Spleen (tissue), 11 donors: Measurements from ENCODE around the gene FAIM2. TPM values are rescaled to one million over a fixed set of nuclear protein-coding genes. Genes with fewer than 3 reads are reported as not detected.
A peak's percentile ranks its signal among the peaks of the same experiment; 100 is the strongest.
"Not testable (repeated sequence)": the region's sequence is repeated elsewhere in the genome, so short reads cannot be mapped to it uniquely, and the experiment has no call there.

ENCODE experiments used
- DNase-seq: peaks from one replicate; pipeline ENCODE4 v3.0.0-alpha.2; 2020
- H3K27ac ChIP-seq, 8 donors: fragments of 200-600 bp; sonication (generic) in 7 of 8; 1 replicate in 4 of 8; 2 replicates in 4 of 8; pipeline versions ENCODE4 v1.5.0 to v1.8.0; 2016 to 2021; ENCODE audit warnings: inconsistent platforms in 4 of 8, mild to moderate bottlenecking in 4 of 8, moderate library complexity in 1 of 8
- H3K27me3 ChIP-seq, 7 donors: fragments of 200-600 bp; sonication (generic) in 6 of 7; replicated peaks in 1 of 7; 1 replicate in 4 of 7; 2 replicates in 3 of 7; pipeline versions ENCODE4 v1.5.0 to v1.8.0; 2016 to 2021; ENCODE audit warnings: inconsistent platforms in 3 of 7, mild to moderate bottlenecking in 1 of 7
- H3K36me3 ChIP-seq, 6 donors: fragments of 200-600 bp; sonication (generic) in 5 of 6; 1 replicate in 4 of 6; 2 replicates in 2 of 6; pipeline versions ENCODE4 v1.5.0 to v1.8.0; 2016 to 2021; ENCODE audit warnings: inconsistent platforms in 2 of 6
- H3K4me1 ChIP-seq, 6 donors: fragments of 200-600 bp; sonication (generic) in 5 of 6; 1 replicate in 3 of 6; 2 replicates in 3 of 6; pipeline versions ENCODE4 v1.5.0 to v1.8.0; 2016 to 2021; ENCODE audit warnings: inconsistent platforms in 3 of 6
- H3K4me3 ChIP-seq, 8 donors: fragments of 200-600 bp; sonication (generic) in 7 of 8; 1 replicate in 4 of 8; 2 replicates in 4 of 8; pipeline versions ENCODE4 v1.5.0 to v1.8.0; 2016 to 2021; ENCODE audit warnings: inconsistent platforms in 4 of 8, mild to moderate bottlenecking in 4 of 8, moderate library complexity in 2 of 8
- H3K9me3 ChIP-seq, 8 donors: fragments of 200-600 bp; sonication (generic) in 7 of 8; 1 replicate in 4 of 8; 2 replicates in 4 of 8; pipeline versions ENCODE4 v1.5.0 to v1.8.0; 2016 to 2021; ENCODE audit warnings: inconsistent platforms in 4 of 8
- CTCF ChIP-seq, 11 experiments: fragments of 200-600 bp in 7 of 11; fragments of 450-650 bp in 4 of 11; sonication (generic) in 4 of 11; IDR thresholded peaks in 8 of 11; conservative IDR thresholded peaks in 3 of 11; 1 replicate in 7 of 11; 2 replicates in 4 of 11; pipeline versions ENCODE4 v1.4.0 to v1.8.0; 2016 to 2021; ENCODE audit warnings: antibody characterized with exemption in 11 of 11, inconsistent platforms in 4 of 11, mild to moderate bottlenecking in 1 of 11
- POLR2A ChIP-seq, 3 donors: fragments of 450-650 bp; IDR thresholded peaks; one replicate each; pipeline ENCODE4 v1.5.1; 2017; ENCODE audit warnings: antibody characterized with exemption in 3 of 3, mild to moderate bottlenecking in 1 of 3
- POLR2AphosphoS5 ChIP-seq, 3 donors: sonication (generic); formaldehyde crosslinking; IDR thresholded peaks; one replicate each; pipeline ENCODE4 v1.5.1; 2017; ENCODE audit warnings: antibody characterized with exemption in 3 of 3
- WGBS, 5 donors: extraction: QIAGEN DNeasy Blood & Tissue Kit in 3 of 5; methylation state at CpG; one replicate each; pipeline versions ENCODE4 v1.1.5 to v1.1.7; 2013 to 2018; 5-methylcytosine and 5-hydroxymethylcytosine counted together
- intact Hi-C: fragments of 100-400 bp; cut with DNase I; formaldehyde crosslinking; loops from one replicate; pipeline ENCODE4 v1.15.0; 2023; ENCODE audit warnings: low total_unique reads
- polyA plus RNA-seq, 3 donors: library from polyadenylated mRNA; stranded (reverse); fragments of 200-250 nt; gene quantifications; one replicate each; pipeline ENCODE4 v1.2.1, GENCODE V29; 2013
- total RNA-seq, 7 donors: library from RNA; depleted of rRNA in 3 of 7; stranded (reverse); fragments of >200 nt in 3 of 7; fragmentation: NEBNext Ultra II Directional in 4 of 7; extraction: Animal tissue kit (Norgen Biotek cat#: 25700) in 4 of 7; gene quantifications; one replicate each; pipeline versions ENCODE4 v1.1.0 to v1.2.1, GENCODE V29; 2016 to 2021
- donor health status: healthy with polysubstance abuse.
- donor health status: DM: no; HTN: no; CAD: no; lungs with moderate emphysema.
- donor health status: DM: no; HTN: no; CAD: no.
- donor health status: Bipolar disorder and iron deficiency.
- donor health status: healthy.
- donor health status: DM: no; HTN: no; CAD: no.
- donor health status: DM: yes; HTN: yes; CAD: no.

FAIM2 gene
- total and polyA plus RNA-seq, 10 donors, result 0.04 to 3.2 (median 0.47) TPM; not detected in 1

DNA sequence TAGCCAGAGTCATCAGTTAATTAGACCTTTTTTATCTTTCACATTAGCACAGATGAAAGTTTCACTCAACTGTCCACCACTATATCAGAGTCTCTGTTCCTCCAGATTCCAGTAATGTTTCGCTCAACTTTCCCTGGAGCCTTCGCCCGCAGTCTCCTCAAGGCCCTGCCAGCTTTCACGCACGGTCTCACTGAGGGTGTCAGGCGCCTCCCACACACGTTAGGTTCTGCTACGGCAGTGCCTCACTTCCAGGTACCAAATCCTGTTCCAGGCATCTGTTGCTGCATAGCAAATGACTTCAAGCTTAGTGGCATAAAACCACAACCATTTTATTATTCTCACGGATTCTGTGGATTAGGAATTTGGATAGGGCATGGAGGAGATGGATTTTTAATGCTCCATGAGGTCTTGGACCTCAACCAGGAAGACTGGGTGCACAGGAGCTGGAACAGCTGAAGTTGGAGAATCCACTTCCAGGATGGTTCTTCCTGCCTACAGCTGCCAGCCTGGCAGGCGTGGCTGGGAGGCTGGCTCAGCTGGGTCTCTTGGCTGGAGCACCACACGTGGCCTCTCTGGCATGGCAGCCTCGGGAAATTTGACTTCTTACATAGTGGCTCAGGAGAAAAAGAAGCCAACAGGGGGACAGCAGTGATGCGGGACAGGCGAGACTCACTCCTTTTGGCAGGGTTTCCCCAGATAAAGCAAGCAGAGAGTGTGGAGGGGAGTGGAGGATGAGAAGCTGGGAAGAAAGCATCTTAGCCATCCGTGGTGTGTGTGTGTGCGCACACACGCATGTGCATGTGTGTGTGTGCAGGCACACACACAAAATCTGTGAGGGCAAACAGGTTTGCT lies 39.5 kb downstream of the FAIM2 start:
- DNase-seq, result peak; percentile 31
- Histone ChIP-seq H3K4me1 (peaks cover 0 to 24% (median 8%) of the 10 kb centered on the region in 6 donors), H3K4me3 (no peak overlapping the region), H3K27ac (no peak overlapping the region), H3K36me3 (no peaks in the 10 kb centered on the region), H3K9me3 (no peaks in the 10 kb centered on the region), H3K27me3 (peaks cover 0 to 32% (median 0%) of the 10 kb centered on the region in 7 donors)
- intact Hi-C loops, result loop anchor here (10.0 kb wide), 1 partner anchor 201 kb away; no protein-coding TSS in a partner anchor
- TF ChIP-seq CTCF (IDR thresholded peaks at IDR 0.05 in 8 of 11, conservative IDR thresholded peaks at IDR 0.05 in 3 of 11) (no peak), POLR2AphosphoS5 (IDR thresholded peaks at IDR 0.05) (no peak), POLR2A (IDR thresholded peaks at IDR 0.05) (no peak)
- 77 to 84% (median 82%) methylated on average over 17 of the region's 17 CpGs for WGBS, 5 donors

DNA sequence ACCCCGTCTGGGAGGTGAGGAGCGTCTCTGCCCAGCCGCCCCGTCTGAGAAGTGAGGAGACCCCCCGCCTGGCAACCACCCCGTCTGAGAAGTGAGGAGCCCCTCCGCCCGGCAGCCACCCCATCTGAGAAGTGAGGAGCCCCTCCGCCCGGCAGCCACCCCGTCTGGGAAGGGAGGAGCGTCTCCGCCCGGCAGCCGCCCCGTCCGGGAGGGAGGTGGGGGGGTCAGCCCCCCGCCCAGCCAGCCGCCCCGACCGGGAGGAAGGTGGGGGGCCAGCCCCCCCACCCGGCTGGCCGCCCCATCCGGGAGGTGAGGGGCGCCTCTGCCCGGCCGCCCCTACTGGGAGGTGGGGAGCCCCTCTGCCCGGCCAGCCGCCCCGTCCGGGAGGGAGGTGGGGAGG lies 42.8 kb downstream of the FAIM2 start:
- not testable (repeated sequence) for H3K9me3 ChIP-seq, DNase-seq, H3K36me3 ChIP-seq, H3K27ac ChIP-seq, H3K4me3 ChIP-seq, H3K4me1 ChIP-seq
- H3K27me3 ChIP-seq, result peaks cover 0 to 12% (median 0%) of the 10 kb centered on the region in 7 donors
- WGBS, 5 donors, result 88 to 96% (median 93%) methylated on average over 5 to 31 of the region's 31 CpGs
- intact Hi-C loops, result loop anchor here (10.0 kb wide), 1 partner anchor 204 kb away; no protein-coding TSS in a partner anchor

GRCh38 chr12:49855890-49856289 lies 47.8 kb downstream of the FAIM2 start:
- H3K27me3 ChIP-seq, H3K27ac ChIP-seq, H3K9me3 ChIP-seq, H3K36me3 ChIP-seq, H3K4me1 ChIP-seq, intact Hi-C loops, H3K4me3 ChIP-seq, DNase-seq: not testable (repeated sequence)
- WGBS, 5 donors, result 88 to 96% (median 93%) methylated on average over 4 of the region's 4 CpGs

DNA sequence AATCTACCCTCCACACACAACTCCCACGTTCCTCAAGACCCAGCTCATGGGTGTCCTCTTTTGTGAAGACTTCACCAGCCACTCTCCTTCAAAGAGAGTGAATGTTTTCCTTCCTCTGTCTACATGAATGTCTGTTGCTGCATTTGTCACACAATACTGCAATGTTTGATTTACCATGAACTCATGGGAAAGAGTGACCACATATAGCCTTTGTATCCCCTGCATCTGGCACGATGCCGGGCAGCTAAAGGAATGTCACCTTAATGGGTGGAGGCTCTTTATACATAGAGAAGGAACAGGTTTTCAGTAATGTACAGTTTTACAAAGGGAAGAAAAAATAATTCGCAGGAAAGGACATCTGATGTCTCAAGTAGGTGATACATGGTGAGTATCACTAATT lies 48.7 kb downstream of the FAIM2 start:
- intact Hi-C loops, result no loop called here
- Histone ChIP-seq H3K36me3 (no peaks in the 10 kb centered on the region), H3K9me3 (no peaks in the 10 kb centered on the region), H3K27me3 (peaks cover 0 to 9% (median 0%) of the 10 kb centered on the region in 7 donors), H3K4me3 (no peak overlapping the region), H3K4me1 (no peaks in the 10 kb centered on the region), H3K27ac (no peak overlapping the region)
- TF ChIP-seq CTCF (IDR thresholded peaks at IDR 0.05 in 8 of 11, conservative IDR thresholded peaks at IDR 0.05 in 3 of 11), result no peak
- no peak for TF ChIP-seq POLR2A (IDR thresholded peaks at IDR 0.05)
- no peak for DNase-seq
- 90 to 94% (median 91%) methylated on average over 4 of the region's 4 CpGs for WGBS, 5 donors

GRCh38 chr12:49853671-49854070 lies 50.0 kb downstream of the FAIM2 start:
- intact Hi-C loops, result no loop called here
- Histone ChIP-seq H3K27ac (no peak overlapping the region), H3K4me1 (no peaks in the 10 kb centered on the region), H3K4me3 (no peak overlapping the region), H3K9me3 (no peaks in the 10 kb centered on the region), H3K27me3 (peaks cover 0 to 20% (median 2%) of the 10 kb centered on the region in 7 donors), H3K36me3 (no peaks in the 10 kb centered on the region)
- 68 to 88% (median 85%) methylated on average over 2 of the region's 2 CpGs for WGBS, 5 donors
- TF ChIP-seq POLR2AphosphoS5 (IDR thresholded peaks at IDR 0.05) (no peak), POLR2A (IDR thresholded peaks at IDR 0.05) (no peak), CTCF (IDR thresholded peaks at IDR 0.05 in 8 of 11, conservative IDR thresholded peaks at IDR 0.05 in 3 of 11) (no peak)
- no peak for DNase-seq
